ENCODE measurements around the gene BRD2.
"Not testable (repeated sequence)": the region's sequence is repeated elsewhere in the genome, so short reads cannot be mapped to it uniquely, and the experiment has no call there.

Gene BRD2

DNA sequence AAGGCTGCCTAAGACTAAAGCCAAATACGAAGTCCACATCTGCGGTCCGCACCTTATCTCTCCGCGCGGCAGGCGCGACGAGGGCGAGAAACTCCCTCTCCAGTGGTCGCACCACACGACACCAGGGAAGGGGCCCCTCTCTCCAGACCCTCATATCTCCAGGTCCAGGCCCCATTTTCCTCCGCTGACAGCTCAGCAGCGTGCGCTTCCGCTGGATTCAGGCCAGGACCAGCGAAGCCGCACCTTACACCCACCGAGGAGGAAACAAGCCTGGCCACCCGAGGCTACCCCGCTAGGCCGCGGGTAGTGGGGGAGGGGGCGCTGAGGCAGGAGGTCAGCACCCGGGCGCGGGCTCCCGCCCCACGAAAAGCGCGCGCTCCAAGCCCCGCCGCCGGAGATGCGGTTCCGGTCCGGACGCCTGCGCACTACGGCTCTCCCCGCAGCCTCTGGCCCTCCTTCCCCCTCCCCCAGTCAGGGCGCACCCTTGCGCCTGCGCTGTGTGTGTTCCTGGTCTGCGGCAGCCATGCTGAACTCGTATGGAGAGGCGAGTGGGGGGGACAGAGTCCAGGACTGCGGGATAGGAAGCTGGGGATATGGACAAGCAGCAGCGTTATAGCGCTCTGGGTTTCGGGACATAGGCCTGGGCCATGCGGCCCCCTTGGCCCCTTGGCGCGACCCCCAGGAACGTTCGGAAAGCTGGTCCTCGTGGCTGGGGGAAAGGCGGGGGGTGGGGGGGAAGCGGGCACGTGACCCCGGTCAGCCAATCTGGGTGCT lies at the start of gene BRD2:
TSS of gene BRD2 (plus strand) at position 502 of the 774 bp plus-strand sequence. CDS start 4,305 bp downstream, outside the sequence.
- peak; percentile 81 for DNase-seq (ENCODE audit: low read depth)

DNA sequence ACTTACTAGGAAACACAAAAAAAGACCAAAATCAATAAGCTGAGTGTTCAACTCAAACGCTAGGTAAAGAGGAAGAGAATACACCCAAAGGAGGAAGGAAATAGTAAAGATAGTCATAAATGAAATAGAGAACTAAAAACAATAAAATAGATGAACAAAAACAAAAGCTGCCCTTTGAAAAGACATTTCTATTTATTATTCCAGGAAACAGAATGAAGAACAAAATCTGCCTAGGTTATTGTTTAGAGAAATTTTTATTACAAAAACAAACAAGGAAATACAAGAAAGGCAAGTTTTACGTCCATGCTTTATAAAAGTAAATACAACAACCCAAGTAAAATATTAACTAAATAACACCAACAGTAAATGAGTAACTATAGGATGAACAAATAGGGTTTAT lies 47.7 kb upstream of the BRD2 start:
- no peak for DNase-seq (ENCODE audit: low read depth)

DNA sequence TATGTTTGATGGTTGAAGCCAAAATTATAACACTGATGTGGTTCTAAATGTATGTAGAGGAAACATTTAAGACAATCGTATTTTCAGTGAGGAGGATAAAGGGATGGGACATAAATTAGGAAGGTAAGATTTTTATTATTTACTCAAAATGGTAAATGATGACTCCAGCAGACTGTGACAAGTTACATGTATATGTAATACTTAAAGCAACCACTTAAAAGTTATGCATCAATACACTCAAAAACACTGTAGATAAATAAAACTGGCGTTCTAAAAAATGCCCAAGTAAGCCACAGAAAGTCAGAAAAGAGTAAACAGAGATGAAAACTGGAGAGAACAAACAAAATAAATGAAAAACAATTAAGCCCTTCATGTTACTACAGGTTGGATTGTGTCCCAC lies 46.3 kb upstream of the BRD2 start:
- no peak for DNase-seq (ENCODE audit: low read depth)

DNA sequence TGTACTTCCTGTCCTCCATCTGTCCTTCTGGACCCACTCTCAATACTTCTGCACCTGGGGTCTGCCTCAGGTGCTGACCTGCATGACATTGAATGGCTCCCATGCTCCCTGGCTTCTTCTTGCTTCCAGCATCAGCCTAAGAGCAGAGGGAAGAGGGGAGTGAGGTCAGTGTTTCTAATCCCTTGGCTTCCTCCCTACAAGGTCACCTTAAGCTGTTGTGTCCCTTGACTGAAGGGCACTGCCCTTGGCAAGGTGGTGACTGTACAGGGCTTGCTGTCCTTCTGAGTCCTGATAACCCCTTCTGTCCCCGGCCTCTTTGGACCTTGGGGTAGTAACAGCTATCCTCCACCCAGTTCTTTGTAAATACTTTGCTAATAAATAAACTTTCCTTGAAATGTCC lies 37.2 kb upstream of the BRD2 start:
- no peak for DNase-seq (ENCODE audit: low read depth)

DNA sequence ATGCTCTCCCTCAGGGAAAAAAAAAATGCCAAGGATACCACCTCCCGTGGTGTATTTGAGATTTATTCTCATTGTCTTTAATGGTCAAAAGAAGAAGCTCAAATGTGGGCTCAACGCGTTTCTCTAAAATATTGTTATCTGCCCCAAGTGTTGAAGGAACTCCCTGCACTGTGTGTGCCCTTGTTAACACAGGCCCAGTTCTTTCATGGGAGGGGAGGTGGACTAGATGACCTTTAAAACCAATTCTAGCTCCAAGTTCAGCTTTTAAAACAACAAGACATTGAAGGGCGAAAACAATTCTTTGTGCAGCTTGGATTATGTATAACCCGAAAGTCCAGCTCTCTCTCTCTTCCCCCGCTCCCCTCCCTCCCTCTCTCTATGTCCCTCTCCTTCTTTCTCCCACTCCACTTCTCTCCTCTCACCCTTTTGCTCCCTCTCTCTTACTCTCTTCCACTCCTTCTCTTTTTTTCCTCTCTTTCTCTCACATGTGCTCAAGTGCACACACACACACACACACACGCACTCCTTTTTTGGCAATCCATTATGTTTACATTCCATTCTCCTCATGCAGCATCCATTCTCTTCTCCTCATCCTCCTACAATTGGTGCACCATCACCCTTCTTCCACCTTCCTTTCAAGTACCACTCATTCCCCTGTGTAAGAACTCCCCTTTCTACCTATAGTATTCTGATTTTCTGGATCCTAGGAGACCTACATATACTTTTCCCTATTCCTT lies 36.1 kb upstream of the BRD2 start:
- no peak for DNase-seq (ENCODE audit: low read depth)

DNA sequence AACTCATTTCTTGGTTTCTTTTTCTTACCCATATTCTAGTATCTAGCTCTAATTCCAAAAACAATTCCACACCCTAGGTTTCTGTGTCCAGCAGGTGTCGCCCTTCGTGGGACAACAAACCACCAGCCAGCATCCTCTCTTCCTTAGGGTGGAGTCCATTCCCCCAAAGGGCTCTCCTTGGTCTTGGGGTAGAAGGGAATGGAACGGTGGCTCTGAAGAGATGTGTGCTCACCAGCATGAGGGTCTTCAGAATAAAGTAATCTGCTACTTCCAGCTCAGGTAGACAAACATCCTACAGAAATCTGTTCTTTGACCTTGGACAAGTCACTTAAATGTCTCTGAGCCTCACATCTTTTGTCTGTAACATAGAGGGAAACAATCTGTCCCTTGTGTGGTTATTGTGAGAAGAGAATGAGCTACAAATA lies 34.7 kb upstream of the BRD2 start:
- DNase-seq (ENCODE audit: low read depth), result peak; percentile 27

DNA sequence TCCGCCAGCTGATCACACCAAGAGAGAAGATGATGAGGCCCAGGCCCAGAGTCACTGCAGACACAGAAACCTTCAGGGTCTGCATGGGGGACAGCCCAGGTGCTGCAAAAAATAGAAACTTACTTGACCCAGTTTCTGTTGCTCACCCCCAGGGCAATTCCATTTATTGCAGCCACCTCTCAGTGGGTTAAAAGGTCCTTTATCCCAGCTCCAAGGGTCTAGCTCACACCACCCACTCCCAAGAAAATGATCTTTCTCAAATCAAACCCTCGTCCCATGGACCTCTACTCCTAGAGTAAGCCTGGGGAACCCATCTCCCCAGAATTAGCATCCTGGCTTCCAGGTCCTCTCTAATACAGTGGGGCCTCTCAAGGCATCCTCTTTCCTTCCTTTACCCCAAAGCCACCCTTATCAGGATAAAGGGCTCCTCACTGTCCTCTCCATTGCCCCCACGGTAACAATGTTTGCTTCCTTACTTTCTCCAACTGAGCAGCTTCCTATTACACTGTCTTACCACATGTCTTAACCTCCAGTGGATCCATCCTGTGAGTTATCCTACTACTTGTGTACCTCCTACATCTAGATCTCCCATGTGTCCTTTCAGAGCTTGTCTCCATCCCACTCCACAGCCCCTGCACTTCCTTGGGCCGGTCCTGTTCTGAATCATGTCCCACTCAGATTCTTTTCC lies 32.7 kb upstream of the BRD2 start:
- no peak for DNase-seq (ENCODE audit: low read depth)

DNA sequence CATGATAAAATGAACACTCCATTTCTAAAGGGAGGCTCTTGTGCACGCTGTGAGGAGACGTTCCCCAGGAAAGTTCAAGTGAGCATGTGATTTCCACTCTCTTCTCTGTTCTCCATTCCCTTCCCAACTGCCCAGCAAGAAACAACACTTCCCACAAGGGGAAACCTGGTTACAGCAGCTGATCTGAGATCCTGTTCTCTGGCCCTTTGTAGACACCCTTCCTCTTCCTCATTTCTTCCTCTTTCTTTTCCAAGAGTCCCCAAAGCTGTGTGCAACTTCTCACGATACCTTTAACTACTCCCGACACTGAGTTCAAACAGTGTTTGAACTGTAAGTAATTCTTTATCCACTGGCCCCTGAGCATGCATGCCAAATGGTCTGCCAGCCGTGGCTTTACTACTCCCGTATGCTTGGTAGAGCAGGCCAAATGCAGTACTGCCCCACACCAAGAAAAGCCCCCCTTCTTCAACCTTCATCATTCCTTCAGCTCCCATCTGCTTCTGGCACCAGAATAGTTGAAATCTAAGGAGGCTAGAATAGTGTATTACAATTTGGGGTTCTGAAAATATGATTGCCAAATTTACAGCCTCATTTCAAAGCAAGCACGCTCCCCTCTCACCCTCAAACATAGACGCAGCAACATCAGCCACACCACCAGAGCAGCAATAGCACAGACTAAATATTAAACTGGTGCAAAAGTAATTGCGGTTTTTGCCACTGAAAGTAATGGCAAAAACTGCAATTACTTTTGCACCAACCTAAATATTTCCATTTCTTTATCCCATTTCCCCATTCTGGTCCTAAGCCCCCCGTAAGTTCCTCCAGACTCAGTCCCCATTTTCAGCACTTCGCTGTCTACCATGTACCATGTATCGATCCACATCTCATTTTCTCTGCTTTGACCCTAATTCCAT lies 31.9 kb upstream of the BRD2 start:
- DNase-seq (ENCODE audit: low read depth), result no peak

DNA sequence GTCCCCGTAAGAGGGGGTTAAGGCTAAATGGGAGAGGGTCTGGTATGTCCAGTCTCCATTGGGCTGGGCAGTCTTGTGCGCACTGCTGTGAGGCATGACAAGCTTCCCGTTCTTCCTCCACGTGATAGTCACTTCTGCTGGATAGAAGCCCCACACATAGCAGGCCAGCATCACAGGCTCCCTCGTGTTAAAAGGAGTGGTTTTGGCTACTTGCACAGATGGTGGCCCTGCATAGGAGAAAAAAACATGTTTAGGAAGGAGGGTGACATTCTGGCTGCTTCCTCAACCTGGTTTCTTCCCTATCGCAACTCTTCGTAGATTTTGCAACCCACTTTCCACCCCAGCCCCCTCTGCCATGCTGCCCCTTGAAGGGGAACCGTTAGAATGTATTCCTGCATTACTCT lies 31.2 kb upstream of the BRD2 start:
- no peak for DNase-seq (ENCODE audit: low read depth)

DNA sequence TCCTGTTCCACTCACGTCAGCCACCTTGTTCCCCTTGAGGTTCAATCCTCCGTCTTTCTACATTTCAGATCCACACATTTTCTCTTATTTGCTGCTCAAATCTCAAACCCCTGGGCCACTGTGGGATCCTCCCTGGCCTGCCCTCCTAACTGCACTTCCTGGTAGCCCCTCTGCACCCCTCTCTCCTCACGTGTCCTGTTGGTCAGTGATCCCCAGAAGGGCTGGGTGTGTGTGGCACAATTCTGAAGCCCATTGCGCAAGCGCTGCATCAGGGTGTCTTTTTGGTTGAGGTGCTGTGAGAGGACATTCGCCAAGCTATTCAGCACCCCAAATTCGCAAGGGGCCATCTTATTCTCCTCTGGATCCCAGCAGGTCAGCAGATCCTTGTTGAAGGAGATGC lies 29.9 kb upstream of the BRD2 start:
- DNase-seq (ENCODE audit: low read depth), result no peak

DNA sequence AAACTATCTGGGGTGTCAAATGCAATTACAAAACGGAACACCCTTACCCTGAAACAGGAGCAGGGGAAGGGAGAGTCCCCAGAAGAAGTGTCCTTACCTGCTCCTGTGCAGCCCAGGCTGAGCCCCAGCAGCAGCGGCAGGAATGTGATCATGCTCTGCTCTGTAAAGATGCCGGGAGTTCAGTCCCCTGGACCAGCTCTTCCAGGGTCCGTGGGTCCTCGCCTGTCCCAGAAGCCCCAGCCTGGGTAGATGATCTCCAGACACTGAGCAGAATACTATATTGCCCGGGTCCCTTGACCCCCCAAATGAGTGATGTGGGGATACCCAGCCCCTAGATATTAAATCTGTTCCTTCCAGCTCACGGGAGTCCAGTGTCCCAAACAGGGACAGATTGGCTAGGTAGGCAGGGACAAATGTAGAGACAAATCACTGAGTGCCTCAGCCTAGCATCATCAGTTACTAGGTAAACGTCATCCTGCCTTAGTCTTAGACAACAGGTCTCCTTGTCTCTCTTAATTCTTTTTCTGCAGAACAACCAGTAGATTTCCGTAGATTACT lies 27.7 kb upstream of the BRD2 start, which contains the start of gene HLA-DMB:
TSS of gene HLA-DMB (minus strand) at position 373 of the 558 bp plus-strand sequence. CDS start at position 152, 221 bp downstream.
- DNase-seq (ENCODE audit: low read depth), result peak; percentile 28

DNA sequence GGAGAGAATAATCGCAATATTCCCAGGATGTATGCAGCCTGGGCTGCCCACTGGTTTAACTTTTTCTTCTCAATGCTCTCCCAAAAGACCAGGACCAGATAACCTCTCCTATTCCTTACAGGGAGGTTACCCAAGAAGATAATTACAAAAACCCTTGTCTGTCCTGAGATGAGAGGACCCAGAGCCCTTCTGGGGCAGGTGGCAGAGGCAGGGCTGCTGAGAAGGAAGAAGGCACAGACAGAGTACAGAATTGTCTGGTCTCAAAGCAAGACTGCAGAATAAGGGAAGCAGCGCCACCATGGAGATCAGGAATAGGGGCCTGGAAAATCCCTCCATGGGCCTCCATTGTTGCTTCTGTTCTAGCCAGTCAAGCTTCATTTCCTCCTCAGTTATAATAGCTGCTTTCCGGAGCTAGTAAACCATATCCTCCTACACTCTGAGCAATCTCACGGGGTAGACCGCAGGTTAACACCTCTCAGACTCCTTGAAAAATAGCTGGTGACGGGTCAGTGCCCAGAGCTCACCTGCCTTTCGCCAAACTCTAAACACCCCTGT lies 27.1 kb upstream of the BRD2 start:
- no peak for DNase-seq (ENCODE audit: low read depth)

DNA sequence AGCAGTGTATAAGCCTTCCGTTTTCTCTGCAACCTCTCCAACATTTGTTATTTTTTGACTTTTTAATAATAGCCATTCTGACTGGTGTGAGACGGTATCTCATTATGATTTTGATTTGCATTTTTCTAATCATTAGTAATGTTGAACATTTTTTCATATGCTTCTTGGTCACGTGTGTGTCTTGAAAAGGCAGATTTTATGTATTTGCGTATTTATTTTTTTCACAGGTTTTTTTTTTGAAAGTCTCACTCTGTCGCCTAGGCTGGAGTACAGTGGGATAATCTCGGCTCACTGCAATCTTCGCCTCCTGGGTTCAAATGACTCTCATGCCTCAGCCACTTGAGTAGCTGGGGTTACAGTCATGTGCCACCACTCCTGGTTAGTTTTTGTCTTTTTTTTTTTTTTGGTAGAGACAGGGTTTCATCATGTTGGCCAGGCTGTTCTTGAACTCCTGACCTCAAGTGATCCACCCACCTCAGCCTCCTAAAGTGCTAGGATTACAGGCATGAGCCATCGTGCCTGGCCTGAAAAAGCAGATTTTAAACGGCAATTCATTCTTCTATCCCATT lies 25.8 kb upstream of the BRD2 start:
- not testable (repeated sequence) for DNase-seq (ENCODE audit: low read depth)

DNA sequence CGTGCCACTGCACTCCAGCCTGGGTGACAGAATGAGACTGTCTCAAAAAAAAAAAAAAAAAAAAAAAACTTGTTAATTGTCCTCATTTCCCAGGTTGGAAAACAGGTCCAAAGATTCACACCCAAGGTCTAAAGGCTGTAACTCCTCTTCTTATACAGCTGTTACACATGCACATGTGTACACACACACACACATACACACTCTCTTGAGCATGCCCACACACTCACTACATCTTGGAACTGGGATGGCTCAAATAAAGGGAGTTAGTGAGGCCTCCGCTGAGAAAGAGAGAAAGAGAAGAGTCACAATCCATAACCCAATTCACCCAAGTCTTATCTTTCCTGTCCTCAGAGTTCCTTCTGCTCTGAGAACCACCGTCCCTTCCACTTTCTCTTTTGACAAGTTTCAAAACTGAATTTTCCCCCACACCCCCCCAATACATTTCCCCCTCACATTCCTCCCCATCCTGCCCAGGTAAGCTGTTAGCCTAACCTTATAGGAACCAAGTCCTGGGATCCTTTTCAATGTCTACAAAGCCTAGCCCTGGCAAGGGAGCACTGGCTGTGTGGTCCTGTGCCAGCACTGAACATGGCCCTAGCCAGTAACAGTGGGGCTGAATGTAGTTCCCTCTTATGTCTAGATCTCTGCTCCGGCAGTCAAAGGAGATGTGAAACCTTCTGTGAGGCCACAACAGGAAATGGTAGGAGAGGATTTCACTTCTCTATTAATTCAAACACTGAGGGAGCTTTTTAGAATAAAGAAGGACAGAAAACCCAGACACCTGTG lies 24.3 kb upstream of the BRD2 start:
- DNase-seq (ENCODE audit: low read depth), result no peak

DNA sequence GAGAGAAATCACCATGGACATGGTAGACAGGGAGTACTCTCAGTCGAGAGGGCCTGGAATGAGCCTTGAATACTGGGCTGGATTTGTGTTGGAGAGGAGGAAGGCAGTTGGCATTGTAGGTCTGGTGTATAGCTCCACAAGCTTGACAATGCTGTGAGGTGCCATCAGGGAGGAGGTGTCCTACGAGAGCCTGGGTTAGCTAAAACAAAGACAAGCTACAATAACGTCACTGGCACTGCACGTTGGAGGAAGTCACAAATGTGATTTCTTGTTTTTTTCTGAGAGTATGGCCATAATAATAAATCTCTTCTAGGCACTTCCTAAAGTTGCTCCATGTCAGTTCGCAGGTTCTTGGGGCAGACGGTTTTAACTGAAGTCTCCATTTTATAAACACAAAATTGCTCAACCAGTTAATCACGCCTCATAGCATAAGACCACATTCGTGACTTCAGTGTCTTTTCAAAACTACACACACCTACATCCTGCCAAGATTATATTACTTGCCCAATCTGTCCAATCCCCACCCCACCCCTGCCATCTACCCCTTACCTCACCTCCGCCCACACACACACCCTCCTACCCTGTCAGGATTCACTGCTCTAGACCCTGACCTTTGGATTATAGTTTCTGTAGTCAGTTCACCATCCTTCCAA lies 23.2 kb upstream of the BRD2 start:
- no peak for DNase-seq (ENCODE audit: low read depth)

DNA sequence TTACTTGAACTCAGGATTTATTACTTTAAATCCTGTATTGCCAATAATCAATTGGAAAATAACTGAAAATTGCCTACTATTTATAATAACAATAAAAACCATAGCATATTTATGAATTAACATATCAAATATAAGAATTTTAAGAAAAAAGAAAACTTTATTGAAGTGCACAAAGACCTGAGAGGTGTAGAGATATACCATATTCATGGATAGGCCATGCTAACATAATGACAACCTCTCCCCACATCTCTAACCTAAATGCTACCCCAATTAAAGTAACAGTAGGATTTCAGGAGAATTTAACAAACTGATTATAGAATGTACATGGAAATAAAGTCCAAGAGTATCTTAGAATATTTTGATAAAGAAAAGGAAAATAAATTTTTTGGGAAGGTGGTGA lies 22.4 kb upstream of the BRD2 start:
- DNase-seq (ENCODE audit: low read depth), result no peak

DNA sequence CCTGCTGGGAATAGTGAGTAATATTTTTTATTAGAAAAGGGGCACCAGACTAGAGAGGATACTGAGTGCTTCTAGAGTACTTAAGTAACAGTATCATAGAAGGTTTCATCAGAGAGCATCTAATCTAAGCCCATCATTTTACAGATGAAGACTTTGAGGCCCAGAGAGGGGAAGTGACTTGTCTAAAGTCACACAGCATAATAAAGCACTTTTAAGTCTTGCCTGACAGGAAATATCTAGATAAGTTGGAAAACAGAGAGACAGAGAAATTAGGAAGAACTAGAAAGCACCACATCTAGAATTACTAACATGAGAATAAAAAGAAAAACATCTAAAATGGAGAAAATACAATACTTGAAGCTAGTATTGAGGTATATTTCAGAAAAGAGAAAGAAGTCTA lies 21.5 kb upstream of the BRD2 start:
- DNase-seq (ENCODE audit: low read depth), result no peak

DNA sequence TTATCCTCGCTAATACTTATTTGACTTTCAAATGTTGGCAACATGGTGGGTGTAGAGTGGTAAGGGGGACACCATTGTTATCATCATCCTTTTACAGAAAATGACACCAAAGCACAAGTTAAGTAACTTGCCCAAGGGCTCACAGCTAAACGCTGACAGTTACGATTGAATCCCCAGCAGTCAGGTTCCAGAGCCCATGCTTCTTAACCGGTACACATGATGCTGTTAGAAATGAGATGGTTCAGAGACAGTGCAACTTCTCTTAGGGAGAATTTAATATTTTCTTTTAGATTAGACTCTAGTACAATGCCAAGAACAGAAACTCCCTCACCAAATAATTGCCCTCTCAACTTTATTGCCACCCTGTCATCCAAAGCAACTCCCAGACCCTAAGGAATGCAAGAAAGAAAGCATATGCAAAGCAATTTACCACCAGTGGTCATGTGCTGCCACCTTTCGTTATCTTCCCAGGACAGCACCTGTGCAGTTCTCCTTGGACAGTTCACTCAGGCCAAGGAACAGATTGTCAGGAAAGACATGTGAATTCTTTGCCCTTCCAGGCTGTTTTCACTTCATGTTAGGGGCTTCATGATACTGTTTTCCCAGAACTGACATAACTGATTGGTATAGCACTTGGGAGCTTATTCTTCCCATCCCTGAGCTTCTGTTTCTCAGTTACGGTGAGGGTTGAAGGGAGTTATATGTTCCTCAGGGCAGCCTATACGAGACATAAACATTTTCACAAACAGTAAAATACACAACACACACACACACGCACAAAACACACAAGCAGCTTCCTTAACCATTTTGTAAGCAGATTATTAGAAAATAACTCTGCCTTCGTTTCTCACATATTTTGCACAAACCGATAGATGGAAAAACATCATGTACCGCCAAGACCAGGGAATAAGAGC lies 20.6 kb upstream of the BRD2 start:
- no peak for DNase-seq (ENCODE audit: low read depth)

Data from non-pigmented ciliary epithelial cell (primary cell).